Activated CD4-positive, alpha-beta memory T cell treated with anti-CD3 and anti-CD28 coated beads, Interleukin-2, amount 10 ng/mL, durations not matched to agents 7 days and 5 days (primary cell): ENCODE results near the gene EPS8. TPM values are rescaled to one million over a fixed set of nuclear protein-coding genes. Genes with fewer than 3 reads are reported as not detected.

Experiments
- CTCF ChIA-PET: fragments of 350-600 bp; sonication (Branson Sonifier 250); formaldehyde crosslinking; loops from one replicate; lab custom pipeline; 2021; ENCODE audit warnings: antibody characterized with exemption, inconsistent platforms; lab: Charles Lee
- POLR2A ChIA-PET: fragments of 350-600 bp; sonication (Branson Sonifier 250); formaldehyde crosslinking; loops from one replicate; lab custom pipeline; 2021; ENCODE audit warnings: antibody characterized with exemption; lab: Charles Lee
- DNase-seq: peaks from one replicate; pipeline ENCODE4 v3.0.0-alpha.2; 2020
- H3K27ac Mint-ChIP-seq: one replicate; pipeline ENCODE4 v1.8.0; 2021; ENCODE audit warnings: mild to moderate bottlenecking, mixed read lengths
- H3K27me3 Mint-ChIP-seq: one replicate; pipeline ENCODE4 v1.8.0; 2021; ENCODE audit warnings: mixed read lengths
- H3K36me3 Mint-ChIP-seq: one replicate; pipeline ENCODE4 v1.8.0; 2021; ENCODE audit warnings: low read depth, mixed read lengths
- H3K4me1 Mint-ChIP-seq: one replicate; pipeline ENCODE4 v1.8.0; 2021; ENCODE audit warnings: mixed read lengths
- H3K4me3 Mint-ChIP-seq: one replicate; pipeline ENCODE4 v1.8.0; 2021; ENCODE audit warnings: mild to moderate bottlenecking, mixed read lengths
- H3K9me3 Mint-ChIP-seq: one replicate; pipeline ENCODE4 v1.8.0; 2021; ENCODE audit warnings: mixed read lengths
- total RNA-seq, 2 experiments: library from RNA; stranded (reverse); gene quantifications; one replicate each; pipeline ENCODE4 v1.2.3, GENCODE V29; 2021

EPS8 gene
- total RNA-seq, 2 experiments from 2014 or later, result 3.1 to 4.7 TPM

- POLR2A ChIA-PET, result no interaction called here
- Mint-ChIP-seq H3K27me3 (peaks cover 1% of the 10 kb centered on the region), H3K9me3 (no peaks in the 10 kb centered on the region), H3K36me3 (peaks cover 14% of the 10 kb centered on the region), H3K4me3 (no peak overlapping the region), H3K4me1 (peaks cover 38% of the 10 kb centered on the region), H3K27ac (no peak overlapping the region)
- no peak for DNase-seq
- CTCF ChIA-PET, result no interaction called here
These were observed 86.9 kb downstream of the EPS8 start for GRCh38 chr12:15702276-15702675.

- Mint-ChIP-seq H3K4me3 (no peak overlapping the region), H3K27me3 (peaks cover 1% of the 10 kb centered on the region), H3K9me3 (no peaks in the 10 kb centered on the region), H3K27ac (peak overlapping the region; percentile 89), H3K36me3 (peaks cover 14% of the 10 kb centered on the region), H3K4me1 (peaks cover 42% of the 10 kb centered on the region)
- CTCF ChIA-PET, result no interaction called here
- POLR2A ChIA-PET, result no interaction called here
- no peak for DNase-seq
These were observed 87.5 kb downstream of the EPS8 start for GRCh38 chr12:15701631-15702156.

GRCh38 chr12:15701206-15701605 is 88.0 kb downstream of the EPS8 start:
- H3K9me3 Mint-ChIP-seq, result no peaks in the 10 kb centered on the region
- H3K27me3 Mint-ChIP-seq, result peaks cover 3% of the 10 kb centered on the region
- DNase-seq, result peak; percentile 18
- H3K4me1 Mint-ChIP-seq, result peaks cover 42% of the 10 kb centered on the region
- CTCF ChIA-PET, result no interaction called here
- no peak overlapping the region for H3K4me3 Mint-ChIP-seq
- H3K36me3 Mint-ChIP-seq, result peaks cover 14% of the 10 kb centered on the region
- POLR2A ChIA-PET, result no interaction called here
- H3K27ac Mint-ChIP-seq, result peak overlapping the region; percentile 89

GRCh38 chr12:15700595-15700994 is 88.6 kb downstream of the EPS8 start:
- Mint-ChIP-seq H3K27me3 (peaks cover 3% of the 10 kb centered on the region), H3K36me3 (peaks cover 14% of the 10 kb centered on the region), H3K4me1 (peaks cover 42% of the 10 kb centered on the region), H3K9me3 (no peaks in the 10 kb centered on the region), H3K4me3 (peak overlapping the region; percentile 36), H3K27ac (peak overlapping the region; percentile 89)
- POLR2A ChIA-PET, result no interaction called here
- no peak for DNase-seq
- CTCF ChIA-PET, result interaction anchor here (0.6 kb wide), 1 partner anchor 112 kb away, joined by 3 read pairs; no protein-coding TSS in a partner anchor

GRCh38 chr12:15699886-15700285 is 89.3 kb downstream of the EPS8 start:
- no peak for DNase-seq
- peaks cover 14% of the 10 kb centered on the region for H3K36me3 Mint-ChIP-seq
- peak overlapping the region; percentile 80 for H3K27ac Mint-ChIP-seq
- peaks cover 42% of the 10 kb centered on the region for H3K4me1 Mint-ChIP-seq
- no peaks in the 10 kb centered on the region for H3K9me3 Mint-ChIP-seq
- ChIA-PET CTCF (interaction anchor here (0.6 kb wide), 1 partner anchor 111 kb away, joined by 3 read pairs; no protein-coding TSS in a partner anchor), POLR2A (no interaction called here)
- H3K27me3 Mint-ChIP-seq, result peaks cover 1% of the 10 kb centered on the region
- no peak overlapping the region for H3K4me3 Mint-ChIP-seq

GRCh38 chr12:15698377-15698871 is 90.8 kb downstream of the EPS8 start:
- peaks cover 42% of the 10 kb centered on the region for H3K4me1 Mint-ChIP-seq
- H3K27me3 Mint-ChIP-seq, result peaks cover 1% of the 10 kb centered on the region
- ChIA-PET POLR2A (no interaction called here), CTCF (interaction anchor here (1.2 kb wide), 1 partner anchor 108 kb away, joined by 3 read pairs; no protein-coding TSS in a partner anchor)
- H3K27ac Mint-ChIP-seq, result no peak overlapping the region
- DNase-seq, result no peak
- H3K4me3 Mint-ChIP-seq, result no peak overlapping the region
- peaks cover 17% of the 10 kb centered on the region for H3K36me3 Mint-ChIP-seq
- H3K9me3 Mint-ChIP-seq, result peaks cover 4% of the 10 kb centered on the region

GRCh38 chr12:15697201-15697600 is 92.0 kb downstream of the EPS8 start:
- peaks cover 17% of the 10 kb centered on the region for H3K36me3 Mint-ChIP-seq
- no peak overlapping the region for H3K27ac Mint-ChIP-seq
- peaks cover 1% of the 10 kb centered on the region for H3K27me3 Mint-ChIP-seq
- POLR2A ChIA-PET, result no interaction called here
- H3K4me1 Mint-ChIP-seq, result peaks cover 40% of the 10 kb centered on the region
- no peak overlapping the region for H3K4me3 Mint-ChIP-seq
- peaks cover 4% of the 10 kb centered on the region for H3K9me3 Mint-ChIP-seq
- CTCF ChIA-PET, result interaction anchor here (1.2 kb wide), 1 partner anchor 107 kb away, joined by 3 read pairs; no protein-coding TSS in a partner anchor
- no peak for DNase-seq

GRCh38 chr12:15693228-15693911 is 95.8 kb downstream of the EPS8 start:
- POLR2A ChIA-PET, result no interaction called here
- peaks cover 10% of the 10 kb centered on the region for H3K4me1 Mint-ChIP-seq
- DNase-seq, result no peak
- no peak overlapping the region for H3K27ac Mint-ChIP-seq
- no peak overlapping the region for H3K4me3 Mint-ChIP-seq
- H3K27me3 Mint-ChIP-seq, result peaks cover 8% of the 10 kb centered on the region
- peaks cover 3% of the 10 kb centered on the region for H3K36me3 Mint-ChIP-seq
- CTCF ChIA-PET, result no interaction called here
- peaks cover 4% of the 10 kb centered on the region for H3K9me3 Mint-ChIP-seq

- CTCF ChIA-PET, result no interaction called here
- Mint-ChIP-seq H3K4me3 (no peak overlapping the region), H3K36me3 (peaks cover 3% of the 10 kb centered on the region), H3K27ac (no peak overlapping the region), H3K4me1 (peaks cover 10% of the 10 kb centered on the region), H3K27me3 (peaks cover 7% of the 10 kb centered on the region), H3K9me3 (peaks cover 4% of the 10 kb centered on the region)
- POLR2A ChIA-PET, result no interaction called here
- DNase-seq, result no peak
These were observed 97.8 kb downstream of the EPS8 start for GRCh38 chr12:15691388-15691787.

GRCh38 chr12:15690320-15690719 is 98.9 kb downstream of the EPS8 start:
- Mint-ChIP-seq H3K4me1 (peaks cover 10% of the 10 kb centered on the region), H3K9me3 (peaks cover 4% of the 10 kb centered on the region), H3K27me3 (peaks cover 9% of the 10 kb centered on the region), H3K27ac (no peak overlapping the region), H3K36me3 (peaks cover 3% of the 10 kb centered on the region), H3K4me3 (no peak overlapping the region)
- ChIA-PET CTCF (no interaction called here), POLR2A (interaction anchor here (0.6 kb wide), 1 partner anchor 28 kb away, joined by 3 read pairs; no protein-coding TSS in a partner anchor)
- DNase-seq, result no peak

- Mint-ChIP-seq H3K27ac (no peak overlapping the region), H3K4me1 (peaks cover 10% of the 10 kb centered on the region), H3K9me3 (peaks cover 4% of the 10 kb centered on the region), H3K27me3 (peaks cover 9% of the 10 kb centered on the region), H3K4me3 (no peak overlapping the region), H3K36me3 (peaks cover 3% of the 10 kb centered on the region)
- CTCF ChIA-PET, result no interaction called here
- POLR2A ChIA-PET, result interaction anchor here (0.6 kb wide), 1 partner anchor 28 kb away, joined by 3 read pairs; no protein-coding TSS in a partner anchor
- DNase-seq, result no peak
These were observed 99.4 kb downstream of the EPS8 start for GRCh38 chr12:15689751-15690191.

GRCh38 chr12:15688838-15689625 is 100.2 kb downstream of the EPS8 start:
- H3K4me3 Mint-ChIP-seq, result no peak overlapping the region
- peaks cover 10% of the 10 kb centered on the region for H3K4me1 Mint-ChIP-seq
- DNase-seq, result no peak
- H3K27ac Mint-ChIP-seq, result no peak overlapping the region
- H3K27me3 Mint-ChIP-seq, result peaks cover 9% of the 10 kb centered on the region
- peaks cover 4% of the 10 kb centered on the region for H3K9me3 Mint-ChIP-seq
- ChIA-PET POLR2A (no interaction called here), CTCF (no interaction called here)
- H3K36me3 Mint-ChIP-seq, result peaks cover 3% of the 10 kb centered on the region
